Prostate gland (tissue), 2 donors: ENCODE data around the gene PAGE2B.

Experiments
- POLR2A ChIP-seq: fragments of 450-650 bp; IDR thresholded peaks from one replicate; pipeline ENCODE4 v1.6.1; 2016; ENCODE audit warnings: antibody characterized with exemption, mild to moderate bottlenecking
- POLR2AphosphoS5 ChIP-seq: sonication (generic); formaldehyde crosslinking; IDR thresholded peaks from one replicate; pipeline ENCODE4 v1.6.1; 2017; ENCODE audit warnings: antibody characterized with exemption
- TF ChIP-seq, protein P1 (sequence below), 4 experiments: fragments of 200-600 bp in 2 of 4; fragments of 450-650 bp in 2 of 4; sonication (generic) in 2 of 4; IDR thresholded peaks; 1 replicate in 3 of 4; 2 replicates in 1 of 4; pipeline ENCODE4 v1.5.1; 2016 to 2019; ENCODE audit warnings: antibody characterized with exemption in 4 of 4, mild to moderate bottlenecking in 2 of 4, moderate library complexity in 2 of 4

DNA sequence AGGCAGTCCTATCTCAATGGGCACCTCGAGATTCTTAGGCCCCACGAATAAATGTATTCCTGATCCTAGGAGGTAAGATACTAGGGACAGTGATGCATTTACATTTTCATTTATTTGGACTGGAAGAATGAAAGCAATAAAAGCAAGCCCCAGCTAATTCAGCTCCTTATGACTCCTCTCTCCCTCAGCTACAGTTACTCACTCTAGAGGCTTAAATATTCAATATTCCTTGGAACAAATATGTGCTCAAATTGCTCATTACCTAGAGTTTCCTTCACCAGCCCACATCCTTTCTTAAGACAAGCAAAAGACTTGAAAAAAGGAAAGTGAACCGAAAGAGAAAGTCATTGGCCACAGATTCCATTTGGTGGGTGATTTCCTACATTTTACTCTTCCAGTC, 27.9 kb downstream of the PAGE2B start:
- TF ChIP-seq, protein P1, sequence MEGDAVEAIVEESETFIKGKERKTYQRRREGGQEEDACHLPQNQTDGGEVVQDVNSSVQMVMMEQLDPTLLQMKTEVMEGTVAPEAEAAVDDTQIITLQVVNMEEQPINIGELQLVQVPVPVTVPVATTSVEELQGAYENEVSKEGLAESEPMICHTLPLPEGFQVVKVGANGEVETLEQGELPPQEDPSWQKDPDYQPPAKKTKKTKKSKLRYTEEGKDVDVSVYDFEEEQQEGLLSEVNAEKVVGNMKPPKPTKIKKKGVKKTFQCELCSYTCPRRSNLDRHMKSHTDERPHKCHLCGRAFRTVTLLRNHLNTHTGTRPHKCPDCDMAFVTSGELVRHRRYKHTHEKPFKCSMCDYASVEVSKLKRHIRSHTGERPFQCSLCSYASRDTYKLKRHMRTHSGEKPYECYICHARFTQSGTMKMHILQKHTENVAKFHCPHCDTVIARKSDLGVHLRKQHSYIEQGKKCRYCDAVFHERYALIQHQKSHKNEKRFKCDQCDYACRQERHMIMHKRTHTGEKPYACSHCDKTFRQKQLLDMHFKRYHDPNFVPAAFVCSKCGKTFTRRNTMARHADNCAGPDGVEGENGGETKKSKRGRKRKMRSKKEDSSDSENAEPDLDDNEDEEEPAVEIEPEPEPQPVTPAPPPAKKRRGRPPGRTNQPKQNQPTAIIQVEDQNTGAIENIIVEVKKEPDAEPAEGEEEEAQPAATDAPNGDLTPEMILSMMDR (IDR thresholded peaks at IDR 0.05): no peak
- TF ChIP-seq POLR2A (no peak), POLR2AphosphoS5 (no peak)
